Endothelial cell of umbilical vein (primary cell): Measurements from ENCODE around the gene LSM2. TPM values are rescaled to one million over a fixed set of nuclear protein-coding genes. Genes with fewer than 3 reads are reported as not detected.

ENCODE experiments used
- BruUV-seq: library from RNA; stranded (reverse); fragments of 400-500 nt; replicated peaks from 2 replicates; lab custom pipeline; 2021; lab: Mats Ljungman, UMichigan
- CTCF ChIA-PET: fragments of 300-600, 350-600 bp; sonication (Branson Sonifier 250); formaldehyde crosslinking; loops from one replicate; lab custom pipeline; 2021; ENCODE audit warnings: antibody characterized with exemption, inconsistent platforms; lab: Charles Lee
- POLR2A ChIA-PET: fragments of 300-600, 350-600 bp; sonication (Branson Sonifier 250); formaldehyde crosslinking; loops from one replicate; lab custom pipeline; 2021; ENCODE audit warnings: antibody characterized with exemption, inconsistent platforms; lab: Charles Lee
- DNase-seq: peaks from one replicate; pipeline ENCODE4 v3.0.0-alpha.2; 2011; ENCODE audit warnings: low read depth, low spot score
- FAIRE-seq: peaks from 2 replicates; lab custom pipeline; 2011; peaks lifted over from hg19 to GRCh38; lab: Jason Lieb, UNC
- H2AFZ ChIP-seq: 2 replicates; pipeline ENCODE4 v1.6.0; 2012; ENCODE audit warnings: low read depth, low read length, control low read depth, inconsistent platforms
- H3K27ac ChIP-seq: 2 replicates; pipeline ENCODE4 v1.5.1; 2011; ENCODE audit warnings: low read depth, mild to moderate bottlenecking, control low read depth, low read length, moderate library complexity; ENCODE audit not compliant: insufficient read depth
- H3K27me3 ChIP-seq, 2 experiments: 2 replicates each; pipeline versions ENCODE4 v1.6.0 to v1.6.1; 2011; ENCODE audit warnings: low read length in 2 of 2, mixed read lengths in 1 of 2; ENCODE audit not compliant: control insufficient read depth in 2 of 2, insufficient read depth in 2 of 2
- H3K36me3 ChIP-seq, 2 experiments: 2 replicates in 1 of 2; 3 replicates in 1 of 2; pipeline ENCODE4 v1.5.1; 2011; ENCODE audit warnings: low read length in 2 of 2, mild to moderate bottlenecking in 1 of 2, moderate library complexity in 1 of 2; ENCODE audit not compliant: control insufficient read depth in 2 of 2, insufficient read depth in 2 of 2; ENCODE audit errors: extremely low read depth in 1 of 2
- H3K4me1 ChIP-seq: 3 replicates; pipeline ENCODE4 v1.5.1; 2011; ENCODE audit warnings: mild to moderate bottlenecking, low read length; ENCODE audit not compliant: control insufficient read depth, insufficient read depth; ENCODE audit errors: extremely low read depth
- H3K4me2 ChIP-seq: 2 replicates; pipeline ENCODE4 v1.6.1; 2011; ENCODE audit warnings: low read length, control low read depth, mixed read lengths; ENCODE audit not compliant: insufficient read depth
- H3K4me3 ChIP-seq, 3 experiments: fragments of 200-600 bp in 1 of 3; sonication (generic), shearing (Covaris generic) in 1 of 3; replicated peaks in 1 of 3; 2 replicates each; pipeline ENCODE4 v1.5.1; 2011 to 2016; ENCODE audit warnings: control low read depth in 3 of 3, low read length in 3 of 3, mild to moderate bottlenecking in 2 of 3, inconsistent platforms in 1 of 3, low read depth in 1 of 3, moderate library complexity in 1 of 3; ENCODE audit not compliant: insufficient read depth in 1 of 3
- H3K79me2 ChIP-seq: 2 replicates; pipeline ENCODE4 v1.6.0; 2012; ENCODE audit warnings: low read length, inconsistent platforms; ENCODE audit not compliant: control insufficient read depth, insufficient read depth
- H3K9ac ChIP-seq: replicated peaks from 2 replicates; pipeline ENCODE3; 2011; ENCODE audit warnings: low read length, control low read depth; ENCODE audit not compliant: insufficient read depth; ENCODE audit errors: extremely low read depth
- H3K9me1 ChIP-seq: replicated peaks from 3 replicates; pipeline ENCODE4 v1.6.0; 2011; ENCODE audit warnings: mild to moderate bottlenecking, low read length; ENCODE audit not compliant: control insufficient read depth, insufficient read depth; ENCODE audit errors: extremely low read depth
- H3K9me3 ChIP-seq: replicated peaks from 2 replicates; pipeline ENCODE4 v1.5.1; 2012; ENCODE audit warnings: low read length, inconsistent platforms; ENCODE audit not compliant: control insufficient read depth, insufficient read depth
- H4K20me1 ChIP-seq: replicated peaks from 2 replicates; pipeline ENCODE3; 2011; ENCODE audit warnings: mild to moderate bottlenecking, low read length; ENCODE audit not compliant: control insufficient read depth, insufficient read depth; ENCODE audit errors: extremely low read depth
- EZH2 ChIP-seq: IDR thresholded peaks from 2 replicates; pipeline ENCODE4 v1.6.1; 2012; ENCODE audit warnings: borderline replicate concordance, low read depth, mild to moderate bottlenecking, moderate library complexity, low read length, inconsistent platforms; ENCODE audit not compliant: severe bottlenecking
- FOS ChIP-seq: IDR thresholded peaks from 2 replicates; pipeline ENCODE4 v1.6.1; 2011; ENCODE audit warnings: mild to moderate bottlenecking, low read length, moderate library complexity, borderline replicate concordance; ENCODE audit not compliant: insufficient read depth
- GATA2 ChIP-seq: IDR thresholded peaks from 2 replicates; pipeline ENCODE4 v1.7.0; 2011; ENCODE audit warnings: low read depth, mild to moderate bottlenecking, moderate library complexity, mixed read lengths, low read length; ENCODE audit not compliant: insufficient read length, insufficient read depth
- JUN ChIP-seq: IDR thresholded peaks from 2 replicates; pipeline ENCODE4 v1.6.1; 2011; ENCODE audit warnings: borderline replicate concordance, low read depth; ENCODE audit not compliant: insufficient read length, insufficient read depth
- MAX ChIP-seq: IDR thresholded peaks from 2 replicates; pipeline ENCODE4 v1.6.1; 2011; ENCODE audit not compliant: insufficient read depth, insufficient read length
- MYC ChIP-seq: IDR thresholded peaks from one replicate; pipeline ENCODE4 v1.6.1; 2011; ENCODE audit warnings: mild to moderate bottlenecking, low read depth, low read length
- POLR2A ChIP-seq: IDR thresholded peaks from 2 replicates; pipeline ENCODE4 v1.6.1; 2012; ENCODE audit warnings: low read depth, mild to moderate bottlenecking, control low read depth, low read length
- POLR2AphosphoS5 ChIP-seq: IDR thresholded peaks from 2 replicates; pipeline ENCODE4 v1.6.1; 2012; ENCODE audit warnings: low read depth, mild to moderate bottlenecking, control low read depth, low read length, moderate library complexity; ENCODE audit not compliant: insufficient read depth
- dilution Hi-C: fragments of 300-500 bp; cut with MboI; formaldehyde crosslinking; loops from one replicate; pipeline ENCODE4 v1.15.0; 2019; ENCODE audit warnings: low sequenced_read_pairs; ENCODE audit not compliant: extremely low pct_ligation_motif_present
- intact Hi-C: fragments of 100-400 bp; cut with micrococcal nuclease; formaldehyde crosslinking; loops from one replicate; pipeline ENCODE4 v1.10.0; 2022
- polyA plus RNA-seq, 4 experiments: library from polyadenylated mRNA; depleted of rRNA in 3 of 4; stranded (reverse) in 3 of 4; unstranded in 1 of 4; fragments of >200 nt; gene quantifications; 2 replicates each; pipeline versions ENCODE4 v1.2.1 to v1.2.3, GENCODE V29; 2011 to 2012; ENCODE audit warnings: missing spikeins in 1 of 4
- total RNA-seq: library from RNA; stranded (reverse); gene quantifications from 2 replicates; pipeline ENCODE4 v1.2.3, GENCODE V29; 2021
- TF ChIP-seq, protein P1 (sequence below), 2 donors: IDR thresholded peaks; 1 replicate in 1 of 2; 2 replicates in 1 of 2; pipeline ENCODE4 v1.5.1; 2011; ENCODE audit warnings: low read length in 2 of 2, mild to moderate bottlenecking in 2 of 2, moderate library complexity in 2 of 2, control low read depth in 1 of 2, inconsistent platforms in 1 of 2, low read depth in 1 of 2; ENCODE audit not compliant: insufficient read depth in 1 of 2; ENCODE audit errors: extremely low read depth in 1 of 2

LSM2 gene
- total and polyA plus RNA-seq, 2 donors (not counting 3 experiments of a cell fraction or from before 2014, with no cell fraction given): 78.1 to 86.0 TPM

DNA sequence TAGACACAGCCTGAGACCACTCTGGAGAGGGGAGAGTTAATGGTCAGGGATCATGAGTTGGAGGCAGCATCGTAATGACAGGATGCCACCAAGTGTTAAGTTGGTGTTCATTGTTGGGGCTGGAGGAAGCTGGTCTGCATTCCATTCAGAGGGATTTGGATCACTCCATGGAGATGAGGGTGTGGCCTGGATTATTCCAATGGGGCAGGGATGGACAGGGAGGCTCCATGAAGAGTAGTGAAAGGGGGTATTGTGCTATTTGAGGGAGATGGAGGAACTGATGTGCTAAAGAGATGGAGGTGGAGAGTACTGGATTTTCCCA is 43.2 kb downstream of the LSM2 start:
- H3K9ac ChIP-seq: no peak overlapping the region
- intact Hi-C loops: no loop called here
- H2AFZ ChIP-seq: no peak overlapping the region
- BruUV-seq: no TSS peak
- no peaks in the 10 kb centered on the region for H3K9me3 ChIP-seq
- no peaks in the 10 kb centered on the region for H3K79me2 ChIP-seq
- no peaks in the 10 kb centered on the region for H3K9me1 ChIP-seq
- DNase-seq (peak; percentile 29), FAIRE-seq (peak; percentile 37)
- H3K27ac ChIP-seq: no peak overlapping the region
- no peak overlapping the region for H3K4me3 ChIP-seq
- dilution Hi-C loops: no loop called here
- no peaks in the 10 kb centered on the region for H4K20me1 ChIP-seq
- H3K27me3 ChIP-seq: no peaks in the 10 kb centered on the region
- ChIA-PET POLR2A (no interaction called here), CTCF (interaction anchor here (0.5 to 0.7 kb wide), 2 partner anchors 27 to 34 kb away, joined by 3 read pairs; no protein-coding TSS in a partner anchor)
- no peaks in the 10 kb centered on the region for H3K4me1 ChIP-seq
- peaks cover 2% of the 10 kb centered on the region in 2 experiments for H3K36me3 ChIP-seq
- H3K4me2 ChIP-seq: no peak overlapping the region
- TF ChIP-seq, protein P1, sequence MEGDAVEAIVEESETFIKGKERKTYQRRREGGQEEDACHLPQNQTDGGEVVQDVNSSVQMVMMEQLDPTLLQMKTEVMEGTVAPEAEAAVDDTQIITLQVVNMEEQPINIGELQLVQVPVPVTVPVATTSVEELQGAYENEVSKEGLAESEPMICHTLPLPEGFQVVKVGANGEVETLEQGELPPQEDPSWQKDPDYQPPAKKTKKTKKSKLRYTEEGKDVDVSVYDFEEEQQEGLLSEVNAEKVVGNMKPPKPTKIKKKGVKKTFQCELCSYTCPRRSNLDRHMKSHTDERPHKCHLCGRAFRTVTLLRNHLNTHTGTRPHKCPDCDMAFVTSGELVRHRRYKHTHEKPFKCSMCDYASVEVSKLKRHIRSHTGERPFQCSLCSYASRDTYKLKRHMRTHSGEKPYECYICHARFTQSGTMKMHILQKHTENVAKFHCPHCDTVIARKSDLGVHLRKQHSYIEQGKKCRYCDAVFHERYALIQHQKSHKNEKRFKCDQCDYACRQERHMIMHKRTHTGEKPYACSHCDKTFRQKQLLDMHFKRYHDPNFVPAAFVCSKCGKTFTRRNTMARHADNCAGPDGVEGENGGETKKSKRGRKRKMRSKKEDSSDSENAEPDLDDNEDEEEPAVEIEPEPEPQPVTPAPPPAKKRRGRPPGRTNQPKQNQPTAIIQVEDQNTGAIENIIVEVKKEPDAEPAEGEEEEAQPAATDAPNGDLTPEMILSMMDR (IDR thresholded peaks at IDR 0.05; ENCODE audit: extremely low read depth in 1 of 2, insufficient read depth in 1 of 2, low read depth in 1 of 2, low read length in 2 of 2): no peak
- TF ChIP-seq POLR2AphosphoS5: no peak
- TF ChIP-seq GATA2: no peak
- TF ChIP-seq JUN: no peak
- TF ChIP-seq MAX: no peak
- TF ChIP-seq MYC: no peak
- no peak for TF ChIP-seq POLR2A
- TF ChIP-seq EZH2: no peak
- TF ChIP-seq FOS: no peak
